ENCODE data around the gene MAS1. TPM values are rescaled to one million over a fixed set of nuclear protein-coding genes. Genes with fewer than 3 reads are reported as not detected.
"Not testable (repeated sequence)": the region's sequence is repeated elsewhere in the genome, so short reads cannot be mapped to it uniquely, and the experiment has no call there.

MAS1 gene
- total and polyA plus RNA-seq, 9 of the 15 experiments (the other 6 are each of a cell fraction or from before 2014, with no cell fraction given): not detected

DNA sequence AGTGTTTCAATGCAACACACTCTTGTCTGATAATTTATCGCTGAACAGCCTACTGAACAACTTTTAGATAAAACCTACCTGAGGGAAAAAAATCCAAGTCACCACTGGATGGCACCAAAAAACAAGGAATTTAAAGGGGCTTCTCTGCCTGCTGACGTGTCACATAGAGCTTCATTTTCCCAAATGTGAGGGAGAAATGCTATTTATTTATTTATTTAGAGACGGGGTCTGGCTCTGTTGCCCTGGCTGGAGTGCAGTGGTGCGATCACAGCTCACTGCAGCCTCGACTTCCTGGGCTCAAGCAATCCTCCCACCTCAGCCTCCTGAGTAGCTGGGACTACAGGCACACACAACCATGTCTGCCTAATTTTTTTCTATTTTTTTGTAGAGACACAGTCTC is 27.4 kb upstream of the MAS1 start (continued):
- TF ChIP-seq CTCF (IDR thresholded peaks at IDR 0.05 in 2 of 3, conservative IDR thresholded peaks at IDR 0.05 in 1 of 3; ENCODE audit: insufficient read depth in 2 of 3, low read depth in 1 of 3, low read length in 3 of 3): peak; percentile 58 to 83 (median 59); a peak in 5 of 6 replicates
- 0 out of 2 replicates have a peak, but pooled peaks have one; percentile 42 for TF ChIP-seq LCOR (CRISPR knock-in tag; IDR thresholded peaks at IDR 0.05)
- peak; percentile 18 for TF ChIP-seq MEIS2 (IDR thresholded peaks at IDR 0.05; ENCODE audit: partially characterized antibody)
- TF ChIP-seq MAFG (tag; conservative IDR thresholded peaks at IDR 0.05): peak; percentile 47
- peak; percentile 86 for TF ChIP-seq REST (IDR thresholded peaks at IDR 0.05; ENCODE audit: borderline replicate concordance)
- not testable (repeated sequence) for TF ChIP-seq REST (CRISPR knock-in tag; IDR thresholded peaks at IDR 0.05; ENCODE audit: low read depth)
- TF ChIP-seq CREB1 (IDR thresholded peaks at IDR 0.05): 0 out of 2 replicates have a peak, but pooled peaks have one; percentile 10
- 0 out of 2 replicates have a peak, but pooled peaks have one; percentile 23 for TF ChIP-seq CREB1 (CRISPR knock-in tag; IDR thresholded peaks at IDR 0.05)
- TF ChIP-seq, protein P1, sequence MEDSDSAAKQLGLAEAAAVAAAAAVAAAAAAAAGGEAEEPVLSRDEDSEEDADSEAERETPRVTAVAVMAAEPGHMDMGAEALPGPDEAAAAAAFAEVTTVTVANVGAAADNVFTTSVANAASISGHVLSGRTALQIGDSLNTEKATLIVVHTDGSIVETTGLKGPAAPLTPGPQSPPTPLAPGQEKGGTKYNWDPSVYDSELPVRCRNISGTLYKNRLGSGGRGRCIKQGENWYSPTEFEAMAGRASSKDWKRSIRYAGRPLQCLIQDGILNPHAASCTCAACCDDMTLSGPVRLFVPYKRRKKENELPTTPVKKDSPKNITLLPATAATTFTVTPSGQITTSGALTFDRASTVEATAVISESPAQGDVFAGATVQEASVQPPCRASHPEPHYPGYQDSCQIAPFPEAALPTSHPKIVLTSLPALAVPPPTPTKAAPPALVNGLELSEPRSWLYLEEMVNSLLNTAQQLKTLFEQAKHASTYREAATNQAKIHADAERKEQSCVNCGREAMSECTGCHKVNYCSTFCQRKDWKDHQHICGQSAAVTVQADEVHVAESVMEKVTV (CRISPR knock-in tag; IDR thresholded peaks at IDR 0.05): peak; percentile 91
- TF ChIP-seq SMC3 (conservative IDR thresholded peaks at IDR 0.05; ENCODE audit: insufficient read depth, low read depth, low read length): peak; percentile 56
- peak; percentile 62 for TF ChIP-seq ZNF121 (CRISPR knock-in tag; conservative IDR thresholded peaks at IDR 0.05)
- 0 out of 2 replicates have a peak, but pooled peaks have one; percentile 35 for TF ChIP-seq CC2D1A (IDR thresholded peaks at IDR 0.05)

Data from K562 (cell line).